HepG2 (cell line): Measurements from ENCODE around the gene PLA1A. TPM values are rescaled to one million over a fixed set of nuclear protein-coding genes. Genes with fewer than 3 reads are reported as not detected.

Experiments
- ATAC-seq: fragments of 200-7000 bp; cut with Tn5 transposase; 3 replicates; pipeline ENCODE4 v1.9.1; 2020; ENCODE audit warnings: mild to moderate bottlenecking, moderate library complexity
- BruUV-seq: library from RNA; stranded (reverse); fragments of 400-500 nt; replicated peaks from 2 replicates; lab custom pipeline; 2021; lab: Mats Ljungman, UMichigan
- CTCF ChIA-PET: fragments of 300-600 bp; formaldehyde crosslinking; extraction: SDS; loops from one replicate; lab custom pipeline; 2021; ENCODE audit warnings: low total read pairs, inconsistent platforms, low intra/inter-chr PET ratio; lab: Yijun Ruan, JAX
- POLR2A ChIA-PET: fragments of 350-600 bp; sonication (Branson Sonifier 250); formaldehyde crosslinking; loops from one replicate; lab custom pipeline; 2020; ENCODE audit warnings: antibody characterized with exemption, inconsistent platforms; lab: Yijun Ruan, JAX
- DNase-seq: peaks from one replicate; pipeline ENCODE4 v3.0.0-alpha.2; 2015; ENCODE audit warnings: low spot score
- FAIRE-seq: peaks from 3 replicates; lab custom pipeline; 2011; peaks lifted over from hg19 to GRCh38; lab: Jason Lieb, UNC
- H2AFZ ChIP-seq: one replicate; pipeline ENCODE4 v1.6.1; 2011; ENCODE audit warnings: low read length, inconsistent platforms
- H3K27ac ChIP-seq: fragments of 300-600 bp; 3 replicates; pipeline ENCODE4 v1.8.0; 2011; ENCODE audit warnings: mixed run types, mild to moderate bottlenecking, mixed read lengths, low read length, inconsistent platforms; ENCODE audit not compliant: insufficient read depth; ENCODE audit errors: extremely low read length
- H3K27me3 ChIP-seq, 2 experiments: fragments of 200-600 bp in 1 of 2; 2 replicates in 1 of 2; 3 replicates in 1 of 2; pipeline versions ENCODE4 v1.6.0 to v1.8.0; 2011; ENCODE audit warnings: low read length in 2 of 2, mild to moderate bottlenecking in 2 of 2, moderate library complexity in 2 of 2, inconsistent platforms in 1 of 2; ENCODE audit not compliant: insufficient read depth in 2 of 2, control insufficient read depth in 1 of 2
- H3K36me3 ChIP-seq, 2 experiments: fragments of 200-600 bp in 1 of 2; replicated peaks in 1 of 2; 2 replicates in 1 of 2; 3 replicates in 1 of 2; pipeline versions ENCODE4 v1.5.1 to v1.8.0; 2011; ENCODE audit warnings: low read length in 2 of 2, inconsistent platforms in 1 of 2; ENCODE audit not compliant: insufficient read depth in 2 of 2, control insufficient read depth in 1 of 2
- H3K4me1 ChIP-seq: 2 replicates; pipeline ENCODE4 v1.5.1; 2012; ENCODE audit warnings: low read length, inconsistent platforms; ENCODE audit not compliant: insufficient read depth
- H3K4me2 ChIP-seq: 2 replicates; pipeline ENCODE4 v1.6.0; 2011; ENCODE audit warnings: low read depth, low read length, inconsistent platforms
- H3K4me3 ChIP-seq, 3 experiments: fragments of 200-600 bp in 1 of 3; sonication (generic), shearing (Covaris generic) in 1 of 3; replicated peaks in 1 of 3; 2 replicates each; pipeline ENCODE4 v1.5.1; 2011 to 2016; ENCODE audit warnings: low read length in 3 of 3, inconsistent platforms in 2 of 3, low read depth in 2 of 3, mild to moderate bottlenecking in 2 of 3, control low read depth in 1 of 3, mixed read lengths in 1 of 3; ENCODE audit not compliant: insufficient read depth in 1 of 3
- H3K79me2 ChIP-seq: one replicate; pipeline ENCODE4 v1.6.1; 2011; ENCODE audit warnings: low read length, inconsistent platforms; ENCODE audit not compliant: insufficient read depth
- H3K9ac ChIP-seq: 2 replicates; pipeline ENCODE4 v1.6.0; 2011; ENCODE audit warnings: mild to moderate bottlenecking, low read depth, low read length, inconsistent platforms; ENCODE audit not compliant: insufficient read depth
- H3K9me3 ChIP-seq: 2 replicates; pipeline ENCODE4 v1.5.1; 2012; ENCODE audit warnings: mild to moderate bottlenecking, low read length
- H4K20me1 ChIP-seq: 2 replicates; pipeline ENCODE4 v1.6.0; 2011; ENCODE audit warnings: inconsistent platforms, mild to moderate bottlenecking, low read length, moderate library complexity; ENCODE audit not compliant: insufficient read depth
- DPF2 ChIP-seq: sonication (generic); formaldehyde crosslinking; IDR thresholded peaks from 2 replicates; pipeline ENCODE4 v1.4.0; 2020; ENCODE audit warnings: mild to moderate bottlenecking, low read depth, missing genetic modification reagents, borderline replicate concordance
- IRX3 ChIP-seq: sonication (generic); formaldehyde crosslinking; IDR thresholded peaks from 2 replicates; pipeline ENCODE4 v1.8.1; 2023; ENCODE audit warnings: mild to moderate bottlenecking, low read depth, missing genetic modification reagents, borderline replicate concordance
- MEIS1 ChIP-seq: sonication (generic); formaldehyde crosslinking; IDR thresholded peaks from 2 replicates; pipeline ENCODE4 v1.9.0; 2021; ENCODE audit warnings: mild to moderate bottlenecking, missing genetic modification reagents, moderate library complexity, borderline replicate concordance
- PCBP2 ChIP-seq: fragments of 200-400 bp; formaldehyde crosslinking; optimal IDR thresholded peaks from 2 replicates; pipeline ENCODE3; 2018; ENCODE audit warnings: low read length, low read depth; ENCODE audit not compliant: poor library complexity, severe bottlenecking
- POGZ ChIP-seq: sonication (generic); formaldehyde crosslinking; IDR thresholded peaks from 2 replicates; pipeline ENCODE4 v1.4.0; 2020; ENCODE audit warnings: mild to moderate bottlenecking, missing genetic modification reagents
- SMAD9 ChIP-seq: sonication (generic); formaldehyde crosslinking; IDR thresholded peaks from 2 replicates; pipeline ENCODE4 v1.5.1; 2020; ENCODE audit warnings: mild to moderate bottlenecking, missing genetic modification reagents
- SNAI1 ChIP-seq: sonication (generic); formaldehyde crosslinking; IDR thresholded peaks from 2 replicates; pipeline ENCODE4 v1.5.0; 2020; ENCODE audit warnings: mild to moderate bottlenecking, missing genetic modification reagents, borderline replicate concordance
- TAF1 ChIP-seq: sonication (generic); formaldehyde crosslinking; IDR thresholded peaks from 2 replicates; pipeline ENCODE4 v1.4.0; 2020; ENCODE audit warnings: missing genetic modification reagents
- ZFYVE20 ChIP-seq: sonication (generic); formaldehyde crosslinking; IDR thresholded peaks from 2 replicates; pipeline ENCODE4 v1.8.0; 2023; ENCODE audit warnings: low read depth, mild to moderate bottlenecking, moderate library complexity, missing genetic modification reagents, borderline replicate concordance
- ZNF333 ChIP-seq: sonication (generic); formaldehyde crosslinking; IDR thresholded peaks from 2 replicates; pipeline ENCODE4 v1.4.0; 2020; ENCODE audit warnings: mild to moderate bottlenecking, missing genetic modification reagents, borderline replicate concordance
- ZNF674 ChIP-seq: sonication (generic); formaldehyde crosslinking; IDR thresholded peaks from 2 replicates; pipeline ENCODE4 v1.5.0; 2020; ENCODE audit warnings: low read depth, mild to moderate bottlenecking, missing genetic modification reagents
- ZNF883 ChIP-seq: sonication (generic); formaldehyde crosslinking; IDR thresholded peaks from 2 replicates; pipeline ENCODE4 v1.5.1; 2020; ENCODE audit warnings: mild to moderate bottlenecking, missing genetic modification reagents; ENCODE audit errors: not compliant biosample characterization
- WGBS: methylation state at CpG from one replicate; pipeline ENCODE4 v1.1.6; 2017; ENCODE audit warnings: low lambda C conversion rate; 5-methylcytosine and 5-hydroxymethylcytosine counted together
- in situ Hi-C: cut with HindIII; loops from 2 replicates; pipeline ENCODE4 v1.10.0; 2017; ENCODE audit warnings: low pct_unique_long_range_greater_than_20kb; ENCODE audit not compliant: extremely low pct_ligation_motif_present
- intact Hi-C: fragments of 100-400 bp; cut with micrococcal nuclease; formaldehyde crosslinking; loops from one replicate; pipeline ENCODE4 v1.10.0; 2022; ENCODE audit not compliant: unreplicated experiment
- polyA plus RNA-seq, 8 experiments: library from polyadenylated mRNA; depleted of rRNA in 3 of 8; stranded (reverse) in 7 of 8; unstranded in 1 of 8; fragments of >200 nt; fragmentation: Illumina TruSeq in 4 of 8; extraction: Trizol in 4 of 8; gene quantifications; 2 replicates each; pipeline versions ENCODE4 v1.2.1 to v1.2.3, GENCODE V29; 2011 to 2016; ENCODE audit warnings: low read depth in 4 of 8, missing spikeins in 1 of 8, mixed read lengths in 1 of 8; ENCODE audit not compliant: insufficient read depth in 1 of 8
- total RNA-seq, 5 experiments: library from RNA; depleted of rRNA; stranded (reverse); fragments of >200 nt; fragmentation: Illumina TruSeq; extraction: Trizol; gene quantifications; 2 replicates each; pipeline ENCODE4 v1.2.3, GENCODE V29; 2016; ENCODE audit warnings: low read depth in 1 of 5
- TF ChIP-seq, protein P1 (sequence below): sonication (generic); formaldehyde crosslinking; IDR thresholded peaks from 2 replicates; pipeline ENCODE4 v1.8.0; 2022; ENCODE audit warnings: missing genetic modification reagents, mild to moderate bottlenecking, inconsistent platforms, borderline replicate concordance
- TF ChIP-seq, protein P2 (sequence below): sonication (generic); formaldehyde crosslinking; IDR thresholded peaks from 2 replicates; pipeline ENCODE4 v1.4.0; 2020; ENCODE audit warnings: missing genetic modification reagents, borderline replicate concordance
- TF ChIP-seq, protein P3 (sequence below): sonication (generic); formaldehyde crosslinking; IDR thresholded peaks from 2 replicates; pipeline ENCODE4 v1.8.0; 2022; ENCODE audit warnings: mild to moderate bottlenecking, missing genetic modification reagents

PLA1A gene
- total and polyA plus RNA-seq, 2 of the 13 experiments (the other 11 are each of a cell fraction or from before 2014, with no cell fraction given): 0.11 to 0.18 TPM

DNA sequence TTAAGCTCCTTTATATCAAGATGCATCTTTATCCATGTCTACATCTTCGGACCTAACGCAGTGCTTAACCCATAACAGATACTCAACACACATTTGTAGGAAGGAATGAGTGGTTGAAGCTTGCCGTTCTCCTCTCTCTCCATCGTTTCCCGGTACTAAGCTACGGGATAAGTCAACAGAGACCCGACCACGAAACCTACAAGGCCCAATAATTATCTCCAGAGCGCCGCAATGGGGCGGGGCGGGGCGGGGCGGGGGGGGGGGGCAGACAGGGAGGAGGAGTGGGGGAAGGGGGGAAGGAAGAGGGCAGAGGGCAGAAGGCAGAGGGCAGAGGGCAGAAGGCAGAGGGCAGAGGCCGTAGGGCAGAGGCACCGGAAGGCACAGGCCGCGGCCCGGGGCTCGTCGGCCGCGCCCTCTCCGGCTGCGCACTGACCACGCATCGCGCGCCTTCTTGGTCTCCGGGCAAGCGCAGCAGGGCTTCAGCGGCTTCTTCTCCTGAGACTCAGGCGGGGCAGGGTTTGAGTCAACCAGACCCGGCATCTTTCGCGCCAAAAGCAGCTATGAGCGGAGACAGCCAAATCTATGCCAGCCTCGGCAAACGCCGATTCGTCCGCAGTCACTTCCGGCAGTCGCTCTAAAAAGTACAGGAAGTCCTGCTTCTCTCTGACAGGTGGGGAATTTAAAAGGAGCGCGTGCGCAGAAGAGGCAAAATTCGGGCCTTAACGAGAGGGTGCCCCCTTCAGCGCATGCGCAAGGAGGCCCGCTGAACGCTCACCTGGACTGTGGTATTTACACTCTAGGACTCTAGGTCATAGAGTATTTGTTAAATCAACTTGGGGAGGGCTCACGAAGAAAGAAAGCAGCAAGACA is 79.3 kb downstream of the PLA1A start, which contains the start of gene COX17:
Gene COX17, minus strand, starts transcription at position 636 of the 870 bp plus-strand sequence. Its CDS starts 96 bp downstream, at position 540.
- ChIA-PET CTCF (no interaction called here), POLR2A (interaction anchor here (1.0 to 1.6 kb wide), 6 partner anchors 33 to 437 kb away, joined by 3 to 8 read pairs (median 4); partner anchors contain the start of genes GSK3B, TIMMDC1 and TMEM39A)
- H3K9me3 ChIP-seq: no peaks in the 10 kb centered on the region
- H3K4me2 ChIP-seq: peak within 1 kb of the TSS; percentile 90
- DNase-seq (peak; percentile 97), FAIRE-seq (peak; percentile 89), ATAC-seq (peak; percentile 95)
- peak within 1 kb of the TSS; percentile 69 to 96 (median 77) for H3K4me3 ChIP-seq
- H3K36me3 ChIP-seq: peaks cover 4 to 21% of the 10 kb centered on the region in 2 experiments; a peak in 4 of 5 replicates
- in situ Hi-C loops: loop anchor here (25.0 kb wide), 3 partner anchors 265 to 790 kb away; partner anchors contain the start of gene TEX55
- intact Hi-C loops: no loop called here
- peaks cover 16% of the 10 kb centered on the region for H3K4me1 ChIP-seq
- H3K79me2 ChIP-seq: peaks cover 4% of the 10 kb centered on the region
- H2AFZ ChIP-seq: peak within 1 kb of the TSS; percentile 83
- H3K9ac ChIP-seq: peak within 1 kb of the TSS; percentile 73
- under 1% methylated on average over 26 of the region's 54 CpGs for WGBS
- H3K27me3 ChIP-seq: no peaks in the 10 kb centered on the region; a peak in 1 of 5 replicates
- H3K27ac ChIP-seq: peak within 1 kb of the TSS; percentile 84
- no peaks in the 10 kb centered on the region for H4K20me1 ChIP-seq
- no TSS peak for BruUV-seq
- TF ChIP-seq, protein P1, sequence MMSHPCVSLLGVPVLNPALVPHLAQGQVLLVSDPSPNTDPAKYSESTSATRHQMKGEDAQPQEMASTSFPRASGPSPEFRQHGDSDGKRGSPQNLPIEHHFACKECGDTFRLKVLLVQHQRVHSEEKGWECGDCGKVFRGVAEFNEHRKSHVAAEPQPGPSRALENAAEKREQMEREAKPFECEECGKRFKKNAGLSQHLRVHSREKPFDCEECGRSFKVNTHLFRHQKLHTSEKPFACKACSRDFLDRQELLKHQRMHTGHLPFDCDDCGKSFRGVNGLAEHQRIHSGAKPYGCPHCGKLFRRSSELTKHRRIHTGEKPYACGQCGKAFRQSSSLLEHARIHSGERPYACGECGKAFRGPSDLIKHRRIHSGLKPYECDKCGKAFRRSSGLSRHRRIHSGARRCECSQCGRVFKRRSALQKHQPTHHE (CRISPR knock-in tag): no peak
- TF ChIP-seq SMAD9 (CRISPR knock-in tag) (no peak), ZFYVE20 (no peak), ZNF883 (peak; percentile 64), SNAI1 (no peak), MEIS1 (CRISPR knock-in tag) (peak; percentile 81; the same call in 1 of the 2 replicates), DPF2 (CRISPR knock-in tag) (no peak), TAF1 (CRISPR knock-in tag) (peak; percentile 66), IRX3 (CRISPR knock-in tag) (no peak), POGZ (peak; percentile 94), ZNF674 (CRISPR knock-in tag) (no peak), PCBP2 (no peak), ZNF333 (CRISPR knock-in tag) (no peak)
- TF ChIP-seq, protein P2, sequence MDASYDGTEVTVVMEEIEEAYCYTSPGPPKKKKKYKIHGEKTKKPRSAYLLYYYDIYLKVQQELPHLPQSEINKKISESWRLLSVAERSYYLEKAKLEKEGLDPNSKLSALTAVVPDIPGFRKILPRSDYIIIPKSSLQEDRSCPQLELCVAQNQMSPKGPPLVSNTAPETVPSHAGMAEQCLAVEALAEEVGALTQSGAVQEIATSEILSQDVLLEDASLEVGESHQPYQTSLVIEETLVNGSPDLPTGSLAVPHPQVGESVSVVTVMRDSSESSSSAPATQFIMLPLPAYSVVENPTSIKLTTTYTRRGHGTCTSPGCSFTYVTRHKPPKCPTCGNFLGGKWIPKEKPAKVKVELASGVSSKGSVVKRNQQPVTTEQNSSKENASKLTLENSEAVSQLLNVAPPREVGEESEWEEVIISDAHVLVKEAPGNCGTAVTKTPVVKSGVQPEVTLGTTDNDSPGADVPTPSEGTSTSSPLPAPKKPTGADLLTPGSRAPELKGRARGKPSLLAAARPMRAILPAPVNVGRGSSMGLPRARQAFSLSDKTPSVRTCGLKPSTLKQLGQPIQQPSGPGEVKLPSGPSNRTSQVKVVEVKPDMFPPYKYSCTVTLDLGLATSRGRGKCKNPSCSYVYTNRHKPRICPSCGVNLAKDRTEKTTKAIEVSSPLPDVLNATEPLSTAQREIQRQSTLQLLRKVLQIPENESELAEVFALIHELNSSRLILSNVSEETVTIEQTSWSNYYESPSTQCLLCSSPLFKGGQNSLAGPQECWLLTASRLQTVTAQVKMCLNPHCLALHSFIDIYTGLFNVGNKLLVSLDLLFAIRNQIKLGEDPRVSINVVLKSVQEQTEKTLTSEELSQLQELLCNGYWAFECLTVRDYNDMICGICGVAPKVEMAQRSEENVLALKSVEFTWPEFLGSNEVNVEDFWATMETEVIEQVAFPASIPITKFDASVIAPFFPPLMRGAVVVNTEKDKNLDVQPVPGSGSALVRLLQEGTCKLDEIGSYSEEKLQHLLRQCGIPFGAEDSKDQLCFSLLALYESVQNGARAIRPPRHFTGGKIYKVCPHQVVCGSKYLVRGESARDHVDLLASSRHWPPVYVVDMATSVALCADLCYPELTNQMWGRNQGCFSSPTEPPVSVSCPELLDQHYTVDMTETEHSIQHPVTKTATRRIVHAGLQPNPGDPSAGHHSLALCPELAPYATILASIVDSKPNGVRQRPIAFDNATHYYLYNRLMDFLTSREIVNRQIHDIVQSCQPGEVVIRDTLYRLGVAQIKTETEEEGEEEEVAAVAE (CRISPR knock-in tag): no peak
- TF ChIP-seq, protein P3, sequence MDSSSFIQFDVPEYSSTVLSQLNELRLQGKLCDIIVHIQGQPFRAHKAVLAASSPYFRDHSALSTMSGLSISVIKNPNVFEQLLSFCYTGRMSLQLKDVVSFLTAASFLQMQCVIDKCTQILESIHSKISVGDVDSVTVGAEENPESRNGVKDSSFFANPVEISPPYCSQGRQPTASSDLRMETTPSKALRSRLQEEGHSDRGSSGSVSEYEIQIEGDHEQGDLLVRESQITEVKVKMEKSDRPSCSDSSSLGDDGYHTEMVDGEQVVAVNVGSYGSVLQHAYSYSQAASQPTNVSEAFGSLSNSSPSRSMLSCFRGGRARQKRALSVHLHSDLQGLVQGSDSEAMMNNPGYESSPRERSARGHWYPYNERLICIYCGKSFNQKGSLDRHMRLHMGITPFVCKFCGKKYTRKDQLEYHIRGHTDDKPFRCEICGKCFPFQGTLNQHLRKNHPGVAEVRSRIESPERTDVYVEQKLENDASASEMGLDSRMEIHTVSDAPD (CRISPR knock-in tag): no peak
